Stimulated activated CD4-positive, alpha-beta T cell treated with anti-CD3 and anti-CD28 coated beads, Interleukin-12 subunit alpha, Interleukin-12 subunit beta, amount 100 ng/mL, for 48 hours (primary cell): Measurements from ENCODE around the gene DNAJC5G.
"Not testable (repeated sequence)": the region's sequence is repeated elsewhere in the genome, so short reads cannot be mapped to it uniquely, and the experiment has no call there.

Experiments
- DNase-seq, 3 donors: peaks; one replicate each; pipeline ENCODE4 v3.0.0-alpha.2; 2020; ENCODE audit warnings: low read depth in 2 of 3, low spot score in 1 of 3

The DNAJC5G gene

DNA sequence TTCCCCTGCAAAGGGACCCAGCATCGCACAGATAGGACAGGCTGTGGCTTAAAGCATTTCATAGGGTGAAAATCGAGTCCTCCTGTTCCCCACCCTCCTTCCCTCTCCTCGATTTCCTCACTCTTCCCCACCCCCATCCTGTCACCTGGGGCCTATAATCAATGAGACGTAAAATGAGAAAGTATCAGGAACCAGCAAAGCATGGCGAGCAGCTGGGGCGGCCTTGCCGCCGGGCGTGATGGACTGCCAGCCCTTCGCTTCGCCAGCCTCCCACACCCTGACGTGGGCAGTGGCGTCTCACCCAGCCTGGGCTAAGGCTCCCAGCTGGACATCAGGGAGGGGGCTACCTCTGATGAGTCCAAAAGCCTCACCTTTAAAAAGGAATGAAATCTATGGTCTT, 23.5 kb upstream of the DNAJC5G start:
- DNase-seq: no peak

- no peak for DNase-seq
These were observed 20.0 kb upstream of the DNAJC5G start for GRCh38 chr2:27255187-27255586.

- no peak for DNase-seq
These were observed 19.6 kb upstream of the DNAJC5G start for GRCh38 chr2:27255660-27256059.

GRCh38 chr2:27256855-27257454, 18.3 kb upstream of the DNAJC5G start:
- no peak for DNase-seq

DNA sequence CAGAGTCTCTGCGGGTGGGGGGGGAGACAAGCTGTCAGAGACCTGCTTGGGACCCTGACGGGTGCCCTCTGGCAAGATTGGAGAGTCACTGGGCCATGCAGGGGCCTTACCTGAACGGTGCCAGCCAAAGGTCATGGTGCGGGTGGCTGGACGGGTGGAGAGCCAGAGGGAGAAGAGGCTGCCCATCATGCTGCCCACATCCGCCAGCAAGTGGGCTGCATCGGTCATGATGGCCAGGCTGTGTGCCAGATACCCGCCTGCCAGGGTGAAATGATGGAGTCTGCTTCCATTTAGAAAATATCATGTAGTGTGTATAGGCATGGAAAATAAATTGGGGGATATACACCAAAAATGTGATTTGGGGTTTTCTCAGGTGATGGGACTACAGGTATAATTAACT, 17.2 kb upstream of the DNAJC5G start:
- no peak for DNase-seq

- no peak for DNase-seq
These were observed 13.8 kb upstream of the DNAJC5G start for GRCh38 chr2:27261241-27261925.

GRCh38 chr2:27261926-27262298, 13.3 kb upstream of the DNAJC5G start:
- no peak for DNase-seq

DNA sequence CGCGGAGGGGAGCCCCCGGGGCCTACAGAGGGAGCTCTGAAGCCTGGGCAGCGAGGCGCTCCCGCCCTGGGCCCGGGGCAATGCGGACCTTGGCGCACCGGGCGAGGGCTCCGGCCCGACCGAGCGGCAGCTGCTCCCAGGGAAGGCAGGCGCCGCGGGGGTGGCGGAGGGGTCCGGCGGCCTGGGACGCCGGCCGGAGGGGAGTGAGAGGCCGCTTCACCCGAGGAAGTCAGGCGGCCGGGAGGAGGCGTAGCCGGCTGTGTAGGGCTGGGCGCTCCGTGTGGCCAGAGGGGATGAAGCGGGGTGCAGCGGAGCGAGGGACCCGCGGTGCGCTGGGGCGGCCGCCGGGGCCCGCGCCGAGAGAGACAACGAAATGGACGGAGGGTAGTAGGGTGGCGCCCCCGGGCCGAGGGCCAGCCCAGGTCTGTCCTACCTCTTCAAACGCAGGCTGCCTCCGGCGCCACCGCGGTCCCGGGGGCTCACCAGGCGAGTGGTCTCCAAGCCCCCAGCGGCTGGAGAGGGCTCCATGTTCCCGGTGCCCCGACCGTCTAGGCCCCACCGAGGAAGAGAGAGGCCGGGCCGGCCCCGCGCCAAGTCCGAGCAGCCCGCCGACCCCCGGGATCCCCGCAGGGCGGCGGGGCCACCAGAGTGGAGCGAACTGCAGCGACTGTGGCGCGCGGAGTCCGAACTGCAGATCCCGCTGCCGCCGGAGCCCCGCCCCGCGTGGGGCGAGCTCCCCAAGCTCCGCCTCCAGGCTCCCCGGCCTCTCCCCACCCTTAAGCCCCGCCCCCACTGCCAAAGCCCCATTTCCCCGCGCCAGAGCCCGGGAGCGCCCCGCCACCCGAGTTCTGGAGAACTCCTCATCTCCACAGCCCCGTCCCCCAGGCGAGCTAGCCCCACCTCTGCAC, 12.6 kb upstream of the DNAJC5G start, which contains the start of gene SLC30A3:
SLC30A3 (minus strand) TSS at position 669 of the 908 bp plus-strand sequence; CDS start at position 528, 141 bp downstream.
- DNase-seq: peak; percentile 51 to 73 (median 54)

GRCh38 chr2:27263287-27264252, 11.7 kb upstream of the DNAJC5G start:
- no peak for DNase-seq

- no peak for DNase-seq
These were observed 10.9 kb upstream of the DNAJC5G start for GRCh38 chr2:27264253-27264752.

- peak; percentile 32 to 59 (median 40) for DNase-seq
These were observed 10.3 kb upstream of the DNAJC5G start for GRCh38 chr2:27264753-27265535.

DNA sequence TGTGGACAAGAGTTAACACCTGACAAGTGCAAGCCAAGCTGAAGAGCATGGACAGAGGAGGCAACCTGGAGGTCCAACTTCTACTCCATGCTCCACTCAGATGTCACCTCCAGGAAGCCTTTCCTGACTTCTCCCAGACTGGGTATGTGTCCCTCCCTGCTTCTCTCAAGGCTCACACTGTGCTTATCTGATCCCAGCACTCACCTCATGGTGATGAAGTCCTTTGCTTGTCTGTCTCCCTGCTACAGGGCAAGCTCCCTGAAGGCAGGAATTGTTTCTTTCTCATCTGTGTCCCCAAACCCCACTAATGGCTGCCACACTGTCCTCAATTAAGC, 9.7 kb upstream of the DNAJC5G start:
- no peak for DNase-seq

- not testable (repeated sequence) for DNase-seq
These were observed 6.9 kb upstream of the DNAJC5G start for GRCh38 chr2:27268296-27268695.

GRCh38 chr2:27270131-27270530, 5.1 kb upstream of the DNAJC5G start:
- DNase-seq: no peak

GRCh38 chr2:27270670-27271069, 4.6 kb upstream of the DNAJC5G start:
- DNase-seq: no peak

DNA sequence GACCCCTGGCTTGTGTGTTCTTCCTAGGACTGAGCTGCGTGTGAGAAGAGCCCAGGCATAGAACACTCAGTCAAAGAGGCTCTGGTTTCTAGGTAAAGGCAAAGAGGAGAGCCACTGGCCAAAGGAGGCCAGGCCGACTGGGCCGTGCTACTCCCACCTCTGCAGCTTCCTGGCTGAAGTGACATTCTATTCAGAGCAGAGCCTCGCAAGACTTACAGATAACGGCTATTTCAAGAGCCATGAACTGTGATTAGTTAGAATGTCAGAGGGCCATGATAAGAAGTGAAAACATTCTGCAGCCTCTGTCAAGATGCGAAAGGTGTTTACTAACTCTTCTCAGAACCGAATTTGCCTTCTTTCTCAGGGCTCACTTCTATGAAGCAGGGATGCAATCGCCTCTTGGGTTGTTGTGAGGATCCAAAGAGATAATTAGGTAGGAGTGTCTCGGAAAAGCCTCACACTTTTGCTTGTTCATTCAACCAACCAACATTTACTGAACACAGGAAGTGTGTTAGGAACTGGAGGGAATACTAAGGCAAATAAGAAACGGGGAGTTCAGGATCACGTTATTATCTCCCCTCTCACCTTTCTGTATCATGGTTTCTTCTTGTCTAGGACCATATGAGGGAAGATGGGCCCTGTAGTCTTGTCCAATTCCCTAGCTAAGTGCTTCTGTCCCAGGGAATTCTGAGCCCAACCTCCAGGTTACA, 3.4 kb upstream of the DNAJC5G start:
- no peak for DNase-seq

DNA sequence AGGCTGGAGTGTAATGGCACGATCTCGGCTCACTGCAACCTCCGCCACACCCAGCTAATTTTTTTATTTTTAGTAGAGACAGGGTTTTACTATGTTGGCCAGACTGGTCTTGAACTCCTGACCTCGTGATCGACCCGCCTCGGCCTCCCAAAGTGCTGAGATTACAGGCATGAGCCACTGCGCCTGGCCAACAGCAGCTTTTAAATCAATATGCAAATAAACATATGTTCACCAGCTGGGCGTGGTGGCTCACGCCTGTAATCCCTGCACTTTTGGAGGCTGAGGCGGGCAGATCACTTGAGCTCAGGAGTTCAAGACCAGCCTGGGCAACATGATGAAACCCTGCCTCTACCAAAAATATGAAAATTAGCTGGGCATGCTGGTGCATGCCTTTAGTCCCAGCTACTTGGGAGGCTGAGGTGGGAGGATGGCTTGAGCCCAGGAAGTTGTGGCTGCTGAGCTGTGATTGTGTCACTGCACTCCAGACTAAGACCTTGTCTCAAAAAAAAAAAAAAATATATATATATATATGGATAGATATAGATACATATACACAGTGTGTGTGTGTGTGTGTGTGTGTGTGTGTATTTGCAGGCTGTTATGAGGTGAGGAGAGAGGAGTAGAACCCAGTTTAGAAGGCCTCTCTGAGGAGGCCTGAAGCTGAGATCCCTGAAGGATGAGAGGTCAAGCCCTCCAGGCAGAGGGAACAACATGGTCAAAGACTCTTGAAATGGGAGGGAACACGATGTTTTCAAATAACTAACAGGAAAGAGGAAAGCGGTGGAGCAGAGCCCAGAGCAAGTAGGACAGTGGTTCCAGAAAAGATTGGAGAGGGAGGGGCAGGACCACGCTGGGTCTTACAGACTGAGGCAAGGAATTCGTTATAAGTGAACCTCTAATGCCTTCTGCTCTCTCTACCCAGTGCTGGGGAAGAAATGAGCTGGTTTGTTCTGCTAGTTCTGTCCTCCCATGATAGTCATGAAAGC, 2.4 kb upstream of the DNAJC5G start:
- not testable (repeated sequence) for DNase-seq

DNA sequence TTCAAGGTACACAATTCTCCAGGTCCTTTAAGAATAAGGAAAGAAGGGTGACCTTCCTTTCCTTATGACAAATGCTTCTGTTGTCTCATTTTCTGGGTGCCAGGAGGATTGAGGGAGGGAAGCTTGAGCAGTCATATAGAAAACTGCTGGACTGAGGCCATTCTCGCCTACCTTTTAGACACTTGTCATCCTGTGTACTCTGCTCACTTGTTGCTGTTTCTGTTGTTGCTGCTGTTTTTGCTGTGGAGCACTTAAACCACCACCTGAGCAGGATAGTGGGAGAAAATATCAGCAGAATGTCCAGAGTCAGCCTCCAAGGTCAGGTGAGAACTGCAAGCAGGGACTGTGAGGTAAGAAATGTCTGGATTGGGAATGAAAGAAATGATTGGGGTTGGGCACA, 2.8 kb downstream of the DNAJC5G start:
- DNase-seq: no peak
